H1 (cell line): ENCODE results near the gene SPTB. TPM values are rescaled to one million over a fixed set of nuclear protein-coding genes. Genes with fewer than 3 reads are reported as not detected.

Experiments
- CBX8 ChIP-seq: fragments of 300-800, 300-1000 bp; sonication (generic); IDR thresholded peaks from 2 replicates; pipeline ENCODE4 v1.7.1; 2016; ENCODE audit warnings: low read depth, low read length, borderline replicate concordance
- EP300 ChIP-seq, 2 experiments: IDR thresholded peaks; 1 replicate in 1 of 2; 2 replicates in 1 of 2; pipeline ENCODE4 v1.6.1; 2011 to 2012; ENCODE audit warnings: low read depth in 2 of 2, low read length in 2 of 2, mild to moderate bottlenecking in 2 of 2, borderline replicate concordance in 1 of 2, inconsistent platforms in 1 of 2, moderate library complexity in 1 of 2
- RBBP5 ChIP-seq: IDR thresholded peaks from 2 replicates; pipeline ENCODE4 v1.7.1; 2012; ENCODE audit warnings: low read depth, mild to moderate bottlenecking, inconsistent platforms, low read length, moderate library complexity, borderline replicate concordance
- ZNF274 ChIP-seq: IDR thresholded peaks from 2 replicates; pipeline ENCODE4 v1.7.0; 2012; ENCODE audit warnings: low read length, borderline replicate concordance; ENCODE audit errors: extremely low read depth
- polyA plus RNA-seq, 7 experiments: library from polyadenylated mRNA; depleted of rRNA in 3 of 7; stranded (reverse) in 5 of 7; unstranded in 2 of 7; fragments of >200 nt in 5 of 7; fragments of 200-250 nt in 2 of 7; gene quantifications; 1 replicate in 5 of 7; 2 replicates in 1 of 7; 4 replicates in 1 of 7; pipeline versions ENCODE4 v1.2.1 to v1.2.3, GENCODE V29; 2011 to 2013; ENCODE audit warnings: missing spikeins in 2 of 7, mixed read lengths in 2 of 7
- total RNA-seq: library from RNA; stranded (reverse); fragmentation: NEBNext Ultra II Directional; extraction: Animal tissue kit (Norgen Biotek cat#: 25700); gene quantifications from 2 replicates; pipeline ENCODE4 v1.2.1, GENCODE V29; 2021
- TF ChIP-seq, protein P1 (sequence below): IDR thresholded peaks from 2 replicates; pipeline ENCODE4 v1.6.1; 2012; ENCODE audit warnings: low read length, inconsistent platforms
- TF ChIP-seq, protein P2 (sequence below), 3 experiments: IDR thresholded peaks; 1 replicate in 2 of 3; 2 replicates in 1 of 3; pipeline versions ENCODE4 v1.5.1 to v1.6.1; 2011; ENCODE audit warnings: low read length in 3 of 3, mild to moderate bottlenecking in 3 of 3, inconsistent platforms in 2 of 3, low read depth in 1 of 3, moderate library complexity in 1 of 3; ENCODE audit not compliant: insufficient read depth in 1 of 3; ENCODE audit errors: control extremely low read depth in 1 of 3

The SPTB gene
- total and polyA plus RNA-seq, 2 of the 8 experiments (the other 6 are each of a cell fraction or from before 2014, with no cell fraction given) = 0.30 to 2.4 TPM

DNA sequence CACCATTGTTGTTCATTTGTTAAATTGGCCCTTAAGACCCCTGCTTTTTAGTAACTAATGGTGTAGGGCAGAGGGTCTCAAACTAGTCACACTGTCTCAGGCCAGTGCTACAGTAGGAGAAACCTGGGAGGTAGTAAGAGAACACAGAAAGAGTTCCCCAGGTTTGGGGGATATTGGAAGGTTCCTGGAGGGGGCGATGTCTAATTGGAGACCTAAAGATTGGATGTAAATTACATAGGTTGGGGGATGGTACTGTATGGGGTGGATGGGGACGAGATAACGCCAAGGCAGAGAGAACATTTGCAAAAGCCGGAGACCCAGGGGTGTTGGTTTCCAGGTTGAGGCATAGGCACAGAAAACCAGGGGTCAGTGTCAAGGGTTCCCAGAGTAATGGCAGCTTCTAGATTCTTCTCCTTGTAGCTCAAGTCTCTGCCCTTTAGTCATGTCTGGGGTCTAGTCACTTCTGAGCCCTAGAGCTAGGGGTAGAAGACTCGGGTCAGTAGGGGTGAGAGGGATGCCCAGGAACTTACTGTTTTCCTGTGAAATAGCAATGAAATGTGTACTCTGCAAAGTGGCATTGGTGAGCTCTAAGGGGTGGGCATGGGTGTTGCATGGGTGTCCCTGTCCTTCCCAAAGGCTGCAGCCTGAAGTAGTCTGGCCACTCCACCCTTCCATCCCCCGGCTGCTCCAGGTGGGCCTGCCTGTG lies 153.7 kb downstream of the SPTB start (continued):
- TF ChIP-seq, protein P1, sequence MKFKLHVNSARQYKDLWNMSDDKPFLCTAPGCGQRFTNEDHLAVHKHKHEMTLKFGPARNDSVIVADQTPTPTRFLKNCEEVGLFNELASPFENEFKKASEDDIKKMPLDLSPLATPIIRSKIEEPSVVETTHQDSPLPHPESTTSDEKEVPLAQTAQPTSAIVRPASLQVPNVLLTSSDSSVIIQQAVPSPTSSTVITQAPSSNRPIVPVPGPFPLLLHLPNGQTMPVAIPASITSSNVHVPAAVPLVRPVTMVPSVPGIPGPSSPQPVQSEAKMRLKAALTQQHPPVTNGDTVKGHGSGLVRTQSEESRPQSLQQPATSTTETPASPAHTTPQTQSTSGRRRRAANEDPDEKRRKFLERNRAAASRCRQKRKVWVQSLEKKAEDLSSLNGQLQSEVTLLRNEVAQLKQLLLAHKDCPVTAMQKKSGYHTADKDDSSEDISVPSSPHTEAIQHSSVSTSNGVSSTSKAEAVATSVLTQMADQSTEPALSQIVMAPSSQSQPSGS = no peak
- no peak for TF ChIP-seq CBX8
- TF ChIP-seq RBBP5 = 0 out of 2 replicates have a peak, but pooled peaks have one; percentile 30
- no peak for TF ChIP-seq EP300 (IDR thresholded peaks at IDR 0.05; ENCODE audit: borderline replicate concordance in 1 of 2, low read depth in 2 of 2, low read length in 2 of 2)
- TF ChIP-seq ZNF274 = no peak
- TF ChIP-seq, protein P2, sequence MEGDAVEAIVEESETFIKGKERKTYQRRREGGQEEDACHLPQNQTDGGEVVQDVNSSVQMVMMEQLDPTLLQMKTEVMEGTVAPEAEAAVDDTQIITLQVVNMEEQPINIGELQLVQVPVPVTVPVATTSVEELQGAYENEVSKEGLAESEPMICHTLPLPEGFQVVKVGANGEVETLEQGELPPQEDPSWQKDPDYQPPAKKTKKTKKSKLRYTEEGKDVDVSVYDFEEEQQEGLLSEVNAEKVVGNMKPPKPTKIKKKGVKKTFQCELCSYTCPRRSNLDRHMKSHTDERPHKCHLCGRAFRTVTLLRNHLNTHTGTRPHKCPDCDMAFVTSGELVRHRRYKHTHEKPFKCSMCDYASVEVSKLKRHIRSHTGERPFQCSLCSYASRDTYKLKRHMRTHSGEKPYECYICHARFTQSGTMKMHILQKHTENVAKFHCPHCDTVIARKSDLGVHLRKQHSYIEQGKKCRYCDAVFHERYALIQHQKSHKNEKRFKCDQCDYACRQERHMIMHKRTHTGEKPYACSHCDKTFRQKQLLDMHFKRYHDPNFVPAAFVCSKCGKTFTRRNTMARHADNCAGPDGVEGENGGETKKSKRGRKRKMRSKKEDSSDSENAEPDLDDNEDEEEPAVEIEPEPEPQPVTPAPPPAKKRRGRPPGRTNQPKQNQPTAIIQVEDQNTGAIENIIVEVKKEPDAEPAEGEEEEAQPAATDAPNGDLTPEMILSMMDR (IDR thresholded peaks at IDR 0.05; ENCODE audit: control extremely low read depth in 1 of 3, insufficient read depth in 1 of 3, low read depth in 1 of 3, low read length in 3 of 3) = peak in 2 of 3 experiments; percentile 8 to 42; a peak in 2 of 4 replicates
